Activated naive CD8-positive, alpha-beta T cell treated with anti-CD3 and anti-CD28 coated beads, Interleukin-2, amount 10 ng/mL, durations not matched to agents 7 days and 5 days (primary cell): ENCODE results near the gene DCBLD2. TPM values are rescaled to one million over a fixed set of nuclear protein-coding genes. Genes with fewer than 3 reads are reported as not detected.
A peak's percentile ranks its signal among the peaks of the same experiment; 100 is the strongest.

Experiments
- ATAC-seq: fragments of 150-1000 bp; cut with Tn5 transposase; one replicate; pipeline ENCODE4 v1.10.0; 2021; ENCODE audit warnings: low read depth, moderate library complexity
- POLR2A ChIA-PET: fragments of 350-600 bp; sonication (Branson Sonifier 250); formaldehyde crosslinking; loops from one replicate; lab custom pipeline; 2021; ENCODE audit warnings: antibody characterized with exemption; lab: Charles Lee
- DNase-seq: peaks from one replicate; pipeline ENCODE4 v3.0.0; 2021
- H3K27ac Mint-ChIP-seq: one replicate; pipeline ENCODE4 v1.8.0; 2022; ENCODE audit warnings: mild to moderate bottlenecking, mixed read lengths
- H3K27me3 Mint-ChIP-seq: one replicate; pipeline ENCODE4 v1.8.0; 2022; ENCODE audit warnings: mild to moderate bottlenecking, moderate library complexity, mixed read lengths
- H3K36me3 Mint-ChIP-seq: one replicate; pipeline ENCODE4 v1.8.0; 2021; ENCODE audit warnings: mild to moderate bottlenecking, mixed read lengths
- H3K4me1 Mint-ChIP-seq: one replicate; pipeline ENCODE4 v1.8.0; 2021; ENCODE audit warnings: mixed read lengths
- H3K4me3 Mint-ChIP-seq: one replicate; pipeline ENCODE4 v1.8.0; 2022; ENCODE audit warnings: mild to moderate bottlenecking, moderate library complexity, mixed read lengths
- H3K9me3 Mint-ChIP-seq: one replicate; pipeline ENCODE4 v1.8.0; 2021; ENCODE audit warnings: mixed read lengths
- total RNA-seq, 2 experiments: library from RNA; stranded (reverse); gene quantifications; one replicate each; pipeline ENCODE4 v1.2.3, GENCODE V29; 2021

The DCBLD2 gene
- total RNA-seq, result 1 to 10 TPM in 1 of 2 experiments, under 1 TPM in 1; 0.82 to 1.2 TPM

GRCh38 chr3:98901392-98902350 is at the start of gene DCBLD2:
TSS of gene DCBLD2 (minus strand) at chr3:98901695. CDS start at chr3:98901326, 369 bp downstream.
- ATAC-seq (peak; percentile 100), DNase-seq (peak; percentile 95)
- POLR2A ChIA-PET, result interaction anchor here (1.3 kb wide), 1 partner anchor 308 kb away, joined by 5 read pairs; the partner anchor contains the start of gene CPOX
- no peaks in the 10 kb centered on the region for H3K9me3 Mint-ChIP-seq
- peaks cover 9% of the 10 kb centered on the region for H3K4me1 Mint-ChIP-seq
- H3K27me3 Mint-ChIP-seq, result peaks cover 25% of the 10 kb centered on the region
- peak within 1 kb of the TSS; percentile 90 for H3K4me3 Mint-ChIP-seq
- no peaks in the 10 kb centered on the region for H3K36me3 Mint-ChIP-seq
- peak within 1 kb of the TSS; percentile 78 for H3K27ac Mint-ChIP-seq

- H3K9me3 Mint-ChIP-seq, result no peaks in the 10 kb centered on the region
- H3K27ac Mint-ChIP-seq, result no peak overlapping the region
- ATAC-seq, result no peak
- no peak for DNase-seq
- H3K4me1 Mint-ChIP-seq, result no peaks in the 10 kb centered on the region
- H3K27me3 Mint-ChIP-seq, result peaks cover 4% of the 10 kb centered on the region
- no peak overlapping the region for H3K4me3 Mint-ChIP-seq
- no peaks in the 10 kb centered on the region for H3K36me3 Mint-ChIP-seq
- POLR2A ChIA-PET, result no interaction called here
Measured at GRCh38 chr3:98945666-98946065, 44.2 kb upstream of the DCBLD2 start.

- POLR2A ChIA-PET, result no interaction called here
- Mint-ChIP-seq H3K9me3 (no peaks in the 10 kb centered on the region), H3K36me3 (no peaks in the 10 kb centered on the region), H3K27ac (no peak overlapping the region), H3K27me3 (peaks cover 4% of the 10 kb centered on the region), H3K4me1 (no peaks in the 10 kb centered on the region), H3K4me3 (no peak overlapping the region)
- DNase-seq (no peak), ATAC-seq (no peak)
Measured at GRCh38 chr3:98945101-98945524, 43.6 kb upstream of the DCBLD2 start.

GRCh38 chr3:98930413-98930812 is 28.9 kb upstream of the DCBLD2 start:
- Mint-ChIP-seq H3K4me1 (no peaks in the 10 kb centered on the region), H3K4me3 (no peak overlapping the region), H3K27me3 (no peaks in the 10 kb centered on the region), H3K9me3 (peaks cover 3% of the 10 kb centered on the region), H3K36me3 (no peaks in the 10 kb centered on the region), H3K27ac (no peak overlapping the region)
- POLR2A ChIA-PET, result no interaction called here
- DNase-seq, result no peak
- ATAC-seq, result no peak

GRCh38 chr3:98921957-98922356 is 20.5 kb upstream of the DCBLD2 start:
- Mint-ChIP-seq H3K36me3 (no peaks in the 10 kb centered on the region), H3K27ac (no peak overlapping the region), H3K9me3 (no peaks in the 10 kb centered on the region), H3K4me3 (no peak overlapping the region), H3K27me3 (peaks cover 21% of the 10 kb centered on the region), H3K4me1 (no peaks in the 10 kb centered on the region)
- DNase-seq, result no peak
- no peak for ATAC-seq
- POLR2A ChIA-PET, result no interaction called here

- DNase-seq, result no peak
- no peak overlapping the region for H3K27ac Mint-ChIP-seq
- H3K36me3 Mint-ChIP-seq, result no peaks in the 10 kb centered on the region
- H3K4me1 Mint-ChIP-seq, result no peaks in the 10 kb centered on the region
- POLR2A ChIA-PET, result no interaction called here
- no peak overlapping the region for H3K4me3 Mint-ChIP-seq
- no peaks in the 10 kb centered on the region for H3K9me3 Mint-ChIP-seq
- ATAC-seq, result no peak
- peaks cover 21% of the 10 kb centered on the region for H3K27me3 Mint-ChIP-seq
Measured at GRCh38 chr3:98920166-98920565, 18.7 kb upstream of the DCBLD2 start.

- POLR2A ChIA-PET, result no interaction called here
- ATAC-seq (no peak), DNase-seq (no peak)
- Mint-ChIP-seq H3K36me3 (no peaks in the 10 kb centered on the region), H3K27ac (no peak overlapping the region), H3K4me1 (no peaks in the 10 kb centered on the region), H3K4me3 (no peak overlapping the region), H3K27me3 (peaks cover 21% of the 10 kb centered on the region), H3K9me3 (no peaks in the 10 kb centered on the region)
Measured at GRCh38 chr3:98918586-98918985, 17.1 kb upstream of the DCBLD2 start.

- DNase-seq (no peak), ATAC-seq (no peak)
- no peak overlapping the region for H3K4me3 Mint-ChIP-seq
- H3K36me3 Mint-ChIP-seq, result no peaks in the 10 kb centered on the region
- H3K4me1 Mint-ChIP-seq, result no peaks in the 10 kb centered on the region
- POLR2A ChIA-PET, result no interaction called here
- H3K9me3 Mint-ChIP-seq, result no peaks in the 10 kb centered on the region
- no peak overlapping the region for H3K27ac Mint-ChIP-seq
- H3K27me3 Mint-ChIP-seq, result peaks cover 21% of the 10 kb centered on the region
Measured at GRCh38 chr3:98917608-98918007, 16.1 kb upstream of the DCBLD2 start.

GRCh38 chr3:98914210-98915080 is 12.9 kb upstream of the DCBLD2 start:
- H3K27me3 Mint-ChIP-seq, result peaks cover 18% of the 10 kb centered on the region
- no peak overlapping the region for H3K27ac Mint-ChIP-seq
- H3K36me3 Mint-ChIP-seq, result no peaks in the 10 kb centered on the region
- no peak for DNase-seq
- H3K9me3 Mint-ChIP-seq, result no peaks in the 10 kb centered on the region
- no peak for ATAC-seq
- no peaks in the 10 kb centered on the region for H3K4me1 Mint-ChIP-seq
- POLR2A ChIA-PET, result no interaction called here
- no peak overlapping the region for H3K4me3 Mint-ChIP-seq

- H3K27me3 Mint-ChIP-seq, result peaks cover 15% of the 10 kb centered on the region
Measured at GRCh38 chr3:98912448-98912847, 11.0 kb upstream of the DCBLD2 start.

GRCh38 chr3:98906230-98906629 is 4.7 kb upstream of the DCBLD2 start:
- Mint-ChIP-seq H3K9me3 (no peaks in the 10 kb centered on the region), H3K27ac (no peak overlapping the region), H3K4me1 (peaks cover 4% of the 10 kb centered on the region), H3K27me3 (peaks cover 19% of the 10 kb centered on the region), H3K4me3 (no peak overlapping the region), H3K36me3 (no peaks in the 10 kb centered on the region)
- POLR2A ChIA-PET, result no interaction called here
- ATAC-seq (no peak), DNase-seq (no peak)

More at GRCh38 chr3:98912448-98912847, 11.0 kb upstream of the DCBLD2 start:
- POLR2A ChIA-PET, result no interaction called here
- Mint-ChIP-seq H3K27ac (no peak overlapping the region), H3K36me3 (no peaks in the 10 kb centered on the region), H3K9me3 (no peaks in the 10 kb centered on the region), H3K4me1 (no peaks in the 10 kb centered on the region), H3K4me3 (no peak overlapping the region)
- ATAC-seq (no peak), DNase-seq (no peak)

GRCh38 chr3:98903705-98904481 is 2.4 kb upstream of the DCBLD2 start:
- Mint-ChIP-seq H3K27ac (no peak overlapping the region), H3K4me1 (peaks cover 9% of the 10 kb centered on the region), H3K9me3 (no peaks in the 10 kb centered on the region), H3K36me3 (no peaks in the 10 kb centered on the region), H3K27me3 (peaks cover 29% of the 10 kb centered on the region), H3K4me3 (no peak overlapping the region)
- DNase-seq, result no peak
- ATAC-seq, result no peak
- POLR2A ChIA-PET, result no interaction called here

- no peak for ATAC-seq
- Mint-ChIP-seq H3K36me3 (no peaks in the 10 kb centered on the region), H3K27me3 (peaks cover 25% of the 10 kb centered on the region), H3K27ac (no peak overlapping the region), H3K4me1 (peaks cover 9% of the 10 kb centered on the region), H3K9me3 (no peaks in the 10 kb centered on the region), H3K4me3 (no peak overlapping the region)
- POLR2A ChIA-PET, result no interaction called here
- DNase-seq, result no peak
Measured at GRCh38 chr3:98903099-98903498, 1.6 kb upstream of the DCBLD2 start.
